Kidney glomerular epithelial cell (primary cell): ENCODE data around the gene KRR1.
"Not testable (repeated sequence)": the region's sequence is repeated elsewhere in the genome, so short reads cannot be mapped to it uniquely, and the experiment has no call there.

Experiments
- DNase-seq: peaks from one replicate; lab custom pipeline; 2025; lab: John Stamatoyannopoulos, UW

KRR1 gene

GRCh38 chr12:75477137-75477536 is 34.3 kb downstream of the KRR1 start:
- DNase-seq = no peak

GRCh38 chr12:75476071-75476470 is 35.3 kb downstream of the KRR1 start:
- no peak for DNase-seq

- no peak for DNase-seq
Measured at GRCh38 chr12:75474116-75474515, 37.3 kb downstream of the KRR1 start.

GRCh38 chr12:75471902-75472890 is 39.2 kb downstream of the KRR1 start:
- DNase-seq = no peak

GRCh38 chr12:75460204-75460603 is 51.2 kb downstream of the KRR1 start:
- no peak for DNase-seq

GRCh38 chr12:75459755-75460154 is 51.7 kb downstream of the KRR1 start:
- no peak for DNase-seq

GRCh38 chr12:75457866-75458265 is 53.5 kb downstream of the KRR1 start:
- not testable (repeated sequence) for DNase-seq

- no peak for DNase-seq
Measured at GRCh38 chr12:75457191-75457590, 54.2 kb downstream of the KRR1 start.

- DNase-seq = no peak
Measured at GRCh38 chr12:75455839-75456238, 55.6 kb downstream of the KRR1 start.

GRCh38 chr12:75452675-75453330 is 58.6 kb downstream of the KRR1 start:
- DNase-seq = peak; percentile 28

GRCh38 chr12:75447691-75448393 is 63.6 kb downstream of the KRR1 start:
- DNase-seq = no peak

GRCh38 chr12:75446857-75447256 is 64.6 kb downstream of the KRR1 start:
- peak; percentile 14 for DNase-seq

GRCh38 chr12:75445137-75445507 is 66.3 kb downstream of the KRR1 start:
- DNase-seq = not testable (repeated sequence)

GRCh38 chr12:75444429-75445136 is 66.8 kb downstream of the KRR1 start:
- peak; percentile 13 for DNase-seq

- no peak for DNase-seq
Measured at GRCh38 chr12:75443709-75444108, 67.7 kb downstream of the KRR1 start.

GRCh38 chr12:75442454-75442853 is 69.0 kb downstream of the KRR1 start:
- not testable (repeated sequence) for DNase-seq

- DNase-seq = not testable (repeated sequence)
Measured at GRCh38 chr12:75441687-75442449, 69.5 kb downstream of the KRR1 start.
